MM.1S (cell line): ENCODE results near the gene PCGF5.

Experiments
- CTCF ChIP-seq: fragments of 300-600 bp; sonication (generic); IDR thresholded peaks from 2 replicates; pipeline ENCODE4 v1.5.1; 2016; ENCODE audit warnings: antibody characterized with exemption, low read length, mixed read lengths
- EZH2 ChIP-seq: fragments of 300-600 bp; sonication (generic); optimal IDR thresholded peaks from 2 replicates; pipeline ENCODE3; 2017; ENCODE audit warnings: low read depth, mild to moderate bottlenecking, antibody characterized with exemption, low read length, mixed read lengths
- EZH2phosphoT487 ChIP-seq: fragments of 300-600 bp; sonication (generic); IDR thresholded peaks from 2 replicates; pipeline ENCODE4 v1.6.1; 2018; ENCODE audit warnings: antibody characterized with exemption, low read length

GRCh38 chr10:91214911-91215310 is 5.6 kb upstream of the PCGF5 start:
- no peak for TF ChIP-seq CTCF
- no peak for TF ChIP-seq EZH2
- no peak for TF ChIP-seq EZH2phosphoT487
